GM18517 (cell line): Measurements from ENCODE around the gene MYCT1.

Experiments
- ATAC-seq: cut with Tn5 transposase; IDR thresholded peaks from one replicate; pipeline ENCODE4 v1.9.1; 2021; ENCODE audit warnings: mild to moderate bottlenecking, moderate library complexity; ENCODE audit not compliant: unreplicated experiment

Gene MYCT1

DNA sequence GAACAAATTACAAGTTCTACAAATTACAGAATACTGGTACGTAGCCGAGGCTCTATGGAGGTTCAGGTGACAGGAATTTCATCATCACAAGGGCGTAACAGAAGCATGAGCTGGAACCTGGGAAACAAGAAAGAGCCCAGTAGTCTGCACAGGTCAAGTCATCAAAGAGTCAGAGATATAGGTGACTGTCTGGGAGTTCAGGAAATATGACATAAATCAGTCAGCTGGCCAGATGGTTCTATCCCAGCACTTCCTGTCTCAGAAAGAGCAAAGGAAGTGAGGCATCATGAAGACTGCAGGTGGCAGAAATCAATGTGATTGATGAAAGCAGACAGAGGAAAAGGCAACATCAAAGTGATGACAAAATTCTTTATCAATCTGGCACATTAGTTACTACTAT lies 23.3 kb downstream of the MYCT1 start:
- no peak for ATAC-seq

DNA sequence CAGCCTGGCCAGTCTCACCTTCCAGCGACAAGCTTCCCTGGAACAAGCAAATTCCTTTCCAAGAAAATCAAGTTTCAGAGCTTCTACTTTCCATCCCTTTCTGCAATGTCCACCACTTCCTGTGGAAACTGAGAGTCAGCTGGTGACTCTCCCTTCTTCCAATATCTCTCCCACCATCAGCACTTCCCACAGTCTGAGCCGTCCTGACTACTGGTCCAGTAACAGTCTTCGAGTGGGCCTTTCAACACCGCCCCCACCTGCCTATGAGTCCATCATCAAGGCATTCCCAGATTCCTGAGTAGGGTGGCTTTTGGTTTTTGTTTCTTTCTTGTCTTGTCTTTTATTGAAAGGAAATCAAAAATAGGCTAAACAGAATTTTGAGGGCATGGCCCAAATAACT lies 24.3 kb downstream of the MYCT1 start:
- no peak for ATAC-seq

DNA sequence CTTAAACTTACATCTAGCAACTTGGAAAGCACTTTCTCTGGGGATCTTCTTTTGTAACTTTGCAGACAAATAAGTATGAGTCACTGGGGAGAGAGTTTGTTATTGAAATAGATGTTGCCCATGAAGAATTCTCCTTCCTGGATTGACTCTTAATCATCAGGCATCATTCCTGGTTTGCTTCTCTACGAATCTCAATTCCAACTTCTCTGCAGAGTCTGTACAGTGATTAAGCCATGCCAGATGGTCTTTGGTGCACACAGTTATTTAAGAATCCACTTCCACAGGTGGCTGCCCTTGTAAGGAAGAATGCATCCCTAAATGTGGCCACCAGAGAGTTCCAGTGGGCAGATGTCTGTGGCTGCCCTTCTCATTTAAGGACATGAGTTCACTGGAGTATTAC lies 25.7 kb downstream of the MYCT1 start:
- no peak for ATAC-seq

DNA sequence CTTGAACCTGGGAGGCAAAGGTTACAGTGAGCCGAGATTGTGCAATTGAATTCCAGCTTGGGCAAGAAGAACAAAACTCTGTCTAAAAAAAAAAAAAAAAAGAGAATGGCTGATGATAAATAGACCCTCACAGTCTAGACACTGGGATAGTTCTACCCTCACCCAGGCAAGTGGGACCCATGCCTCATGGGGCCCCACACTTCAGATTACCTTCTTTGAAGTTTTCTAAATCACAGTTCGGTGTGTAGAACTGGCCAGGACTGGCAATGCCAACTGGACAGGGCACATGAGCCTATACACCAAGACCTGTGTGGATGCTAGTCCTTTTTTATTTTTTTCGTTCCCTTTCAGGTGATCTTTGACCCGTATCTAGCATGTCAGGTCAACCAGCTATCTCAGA lies 28.6 kb downstream of the MYCT1 start:
- no peak for ATAC-seq

DNA sequence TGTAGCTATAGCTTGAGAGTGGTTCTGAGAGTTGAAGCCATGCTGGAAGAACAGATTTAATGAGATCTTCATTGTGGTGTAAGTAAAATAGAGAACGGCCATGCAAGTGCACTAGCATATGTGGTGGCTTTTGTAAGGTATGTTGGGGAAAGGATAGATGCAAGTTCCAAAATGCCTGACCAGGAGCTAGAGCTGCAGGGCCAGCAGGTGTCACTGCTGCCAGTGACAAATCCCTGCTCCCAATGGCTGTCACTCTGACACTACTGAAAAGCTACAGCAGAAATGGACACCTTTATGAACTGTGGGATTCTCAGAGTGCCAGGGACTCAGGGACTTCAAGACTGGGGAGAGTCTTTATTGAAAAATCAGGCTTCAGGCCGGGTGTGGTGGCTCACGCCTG lies 29.8 kb downstream of the MYCT1 start:
- no peak for ATAC-seq

DNA sequence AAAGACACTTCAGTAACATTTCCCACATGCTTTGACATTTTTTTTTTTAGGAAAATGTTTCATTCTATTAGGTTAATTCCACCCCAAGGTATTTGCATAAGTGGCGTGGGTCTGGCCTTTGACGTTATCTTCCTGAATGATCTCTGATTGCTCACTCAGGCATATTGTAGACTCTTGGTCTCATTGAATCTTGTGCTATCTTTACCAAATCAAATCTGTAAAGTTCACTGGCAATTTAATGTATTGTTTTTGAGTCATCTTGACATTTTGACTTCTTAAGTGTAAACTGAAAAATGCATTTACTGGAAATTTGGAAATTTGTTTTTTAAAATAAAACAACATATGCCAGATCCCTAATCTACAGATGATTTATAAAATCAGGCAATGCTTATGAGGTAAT lies 36.9 kb downstream of the MYCT1 start:
- no peak for ATAC-seq

DNA sequence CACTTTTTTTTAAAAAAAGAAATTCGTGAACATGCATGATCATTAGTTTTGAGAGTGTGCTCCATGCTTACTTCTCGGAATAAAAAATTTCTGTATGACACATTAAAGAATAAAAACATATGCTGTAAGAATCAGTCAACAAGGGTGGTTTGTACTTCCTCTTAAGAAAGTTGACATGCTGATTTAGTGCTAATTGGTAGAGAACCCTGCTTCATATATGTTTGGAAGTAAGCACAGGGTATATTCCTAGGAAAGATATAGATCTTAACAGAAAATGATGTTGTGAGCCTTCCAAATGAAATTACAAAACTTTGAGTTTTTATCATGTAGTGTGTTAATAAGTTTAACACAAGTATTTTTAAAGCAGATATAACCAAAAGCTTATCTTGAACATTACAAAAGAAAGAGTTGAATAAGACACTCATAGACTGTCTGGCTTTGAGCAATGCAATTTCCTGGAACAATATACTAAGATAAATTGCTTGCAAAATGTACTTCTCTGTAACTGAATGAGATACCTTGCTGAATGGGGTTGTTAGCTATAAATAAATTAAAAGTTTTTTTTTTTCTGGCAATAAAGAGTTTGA lies 39.1 kb downstream of the MYCT1 start:
- ATAC-seq: no peak

DNA sequence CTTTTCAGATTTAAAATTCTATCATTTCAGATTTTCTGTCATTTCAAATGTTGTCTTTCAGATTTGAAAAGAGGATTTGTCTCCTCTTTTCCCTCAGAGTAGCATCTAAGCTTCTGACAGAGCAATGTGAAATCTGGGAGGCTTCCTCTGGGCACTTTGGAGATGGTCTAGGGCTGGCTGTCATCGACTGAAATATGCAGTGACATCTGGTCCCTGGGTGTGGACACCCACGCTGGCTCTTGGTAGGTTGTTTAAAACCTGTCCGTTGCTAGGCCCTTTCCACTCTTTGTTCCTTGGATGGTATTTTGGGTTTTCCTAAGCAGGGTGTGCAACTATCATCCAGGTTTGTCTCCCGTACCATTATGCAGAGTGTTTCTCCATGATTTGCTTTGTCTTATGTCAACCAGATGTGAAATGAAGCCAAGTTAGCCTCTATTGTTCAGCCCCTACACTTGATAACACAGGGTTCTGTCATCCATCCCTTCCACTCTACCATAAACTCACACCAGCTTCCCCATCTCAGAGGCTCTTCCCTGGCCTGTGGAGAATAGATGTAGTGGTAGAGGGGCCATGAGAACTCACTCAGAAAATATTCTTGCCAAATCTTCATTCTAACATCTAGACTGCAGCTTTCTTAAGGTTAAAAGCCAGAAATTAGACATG lies 47.9 kb downstream of the MYCT1 start:
- ATAC-seq: no peak

DNA sequence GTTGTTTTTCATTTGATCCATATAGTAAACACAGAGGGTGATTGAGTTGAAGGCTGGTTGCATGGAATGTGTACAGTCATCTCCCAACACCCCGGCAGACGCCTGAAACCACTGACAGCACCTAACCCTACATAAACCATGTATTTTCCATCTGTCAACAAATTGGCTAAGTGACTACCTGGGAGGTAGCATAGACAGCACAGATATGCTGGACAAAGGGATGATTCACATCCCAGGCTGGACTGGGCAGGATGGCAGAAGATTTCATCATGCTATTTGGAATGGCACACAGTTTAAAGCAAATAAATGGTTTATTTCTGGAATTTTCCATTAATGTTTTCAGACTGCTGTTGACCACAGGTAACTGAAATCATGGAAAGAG lies 48.5 kb downstream of the MYCT1 start:
- ATAC-seq: no peak

DNA sequence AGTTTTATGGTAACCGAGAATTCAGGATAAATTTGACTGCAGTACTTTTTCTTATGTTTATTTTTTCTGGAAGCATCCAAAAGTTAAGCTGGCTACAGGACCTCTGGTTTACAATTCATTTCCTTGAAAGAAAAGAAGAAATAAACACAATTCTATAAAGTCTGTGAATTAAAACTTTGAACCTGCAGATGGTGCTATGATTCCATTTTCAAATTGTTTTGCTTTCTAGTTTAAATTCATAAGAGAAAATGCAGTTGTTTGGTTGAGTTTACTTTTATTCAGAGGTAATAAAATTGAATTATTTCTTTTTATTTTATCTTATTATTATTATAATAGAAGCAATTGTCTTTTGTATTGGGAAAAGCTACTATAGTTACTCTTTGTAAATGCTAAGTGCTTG lies 51.1 kb downstream of the MYCT1 start:
- ATAC-seq: no peak

DNA sequence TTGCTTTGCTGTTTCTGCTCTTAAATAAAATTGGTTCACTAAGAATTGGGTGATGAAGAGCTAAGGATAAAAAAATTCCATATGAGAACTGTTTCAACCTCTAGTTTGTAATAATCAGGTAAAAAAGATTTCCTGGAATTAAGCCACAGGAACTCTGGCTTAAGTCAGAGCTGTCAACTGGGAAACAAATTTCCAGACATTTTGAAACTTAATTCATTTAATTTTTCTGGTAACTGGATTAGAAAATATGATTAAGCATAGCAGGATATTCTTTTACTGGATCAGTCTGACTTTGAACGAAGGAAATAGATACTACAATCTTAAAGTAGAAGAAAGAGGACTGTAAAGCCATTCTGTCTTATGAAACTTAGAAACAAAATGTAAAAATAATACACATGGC lies 51.6 kb downstream of the MYCT1 start:
- ATAC-seq: no peak

DNA sequence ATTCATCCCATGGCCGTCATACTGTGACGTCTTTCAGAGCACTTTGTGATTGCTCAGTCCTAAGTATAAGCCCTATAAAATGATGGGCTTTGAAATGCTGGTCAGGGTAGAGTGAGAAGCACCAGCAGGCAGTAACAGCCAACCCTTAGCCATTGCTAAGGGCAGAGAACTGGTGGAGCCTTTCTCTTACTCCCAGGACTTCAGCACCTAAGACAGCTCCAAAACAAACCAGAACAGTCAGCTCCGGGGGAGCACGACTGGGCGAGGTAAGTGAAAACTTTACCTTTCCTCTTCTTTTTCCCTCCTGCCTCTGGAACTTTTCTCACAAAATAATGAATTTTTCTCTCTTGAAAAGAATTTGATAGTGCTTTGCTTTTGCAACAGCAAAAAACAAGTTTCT lies 53.0 kb downstream of the MYCT1 start, which contains the start of gene VIP:
Gene VIP (plus strand): TSS at position 104 of the 400 bp plus-strand sequence. CDS start 1,381 bp downstream, outside the sequence.
- no peak for ATAC-seq

DNA sequence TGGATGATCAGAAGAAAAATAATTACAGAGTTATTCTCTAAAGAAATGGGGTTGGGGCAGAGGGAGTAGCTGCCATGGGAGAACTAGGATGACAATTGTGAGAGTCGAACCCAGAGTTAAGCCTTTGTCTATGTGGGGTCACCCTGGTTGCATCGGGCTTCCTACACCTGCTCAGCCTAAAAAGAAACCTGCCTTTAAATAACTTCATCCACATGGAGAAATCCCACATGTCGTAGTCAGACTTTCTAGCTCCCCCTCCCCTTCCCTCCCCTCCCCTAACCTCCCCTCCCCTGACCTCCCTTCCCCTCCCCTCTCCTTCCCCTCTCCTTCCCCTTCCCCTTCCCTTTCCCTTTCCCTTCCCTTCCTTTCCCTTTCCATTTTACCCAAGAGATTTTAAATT lies 67.6 kb downstream of the MYCT1 start:
- no peak for ATAC-seq

DNA sequence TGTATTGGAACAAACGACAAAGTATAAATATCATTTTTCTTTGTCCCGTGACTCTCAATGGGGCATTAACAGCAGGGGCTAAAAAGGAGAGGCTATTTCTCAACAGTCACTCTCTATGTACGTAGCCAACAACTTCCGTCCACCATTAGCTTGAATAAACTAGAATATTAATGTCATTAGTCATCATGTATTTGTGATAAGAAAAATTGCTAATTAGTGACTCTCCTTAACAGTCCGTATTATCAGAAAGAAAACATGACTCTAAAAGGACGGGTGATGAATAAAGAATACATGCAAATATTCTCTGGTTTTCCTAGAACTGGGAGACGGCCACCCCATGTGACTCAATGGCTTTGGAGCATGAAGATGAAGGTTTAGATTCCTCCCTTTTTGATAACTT lies 71.5 kb downstream of the MYCT1 start:
- no peak for ATAC-seq

DNA sequence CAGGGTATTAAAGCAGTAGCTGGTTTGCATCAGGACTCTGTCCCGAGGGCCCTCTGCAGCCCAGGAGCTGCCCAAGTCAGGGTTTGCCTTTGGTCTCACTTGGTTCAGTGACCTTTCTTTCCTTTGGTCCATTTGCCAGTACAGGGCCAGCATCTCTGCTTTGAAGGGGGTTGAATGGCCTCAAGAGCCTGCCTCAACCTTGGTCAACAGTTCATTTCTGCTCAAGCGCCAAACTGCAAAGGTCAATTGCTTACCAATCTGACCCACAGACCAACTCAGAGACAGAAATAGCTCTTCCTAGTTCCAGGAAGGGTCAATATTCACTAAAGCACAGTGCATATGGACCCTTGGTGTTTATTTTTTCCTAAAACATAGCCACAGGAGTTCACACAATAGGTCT lies 72.3 kb downstream of the MYCT1 start:
- ATAC-seq: no peak

DNA sequence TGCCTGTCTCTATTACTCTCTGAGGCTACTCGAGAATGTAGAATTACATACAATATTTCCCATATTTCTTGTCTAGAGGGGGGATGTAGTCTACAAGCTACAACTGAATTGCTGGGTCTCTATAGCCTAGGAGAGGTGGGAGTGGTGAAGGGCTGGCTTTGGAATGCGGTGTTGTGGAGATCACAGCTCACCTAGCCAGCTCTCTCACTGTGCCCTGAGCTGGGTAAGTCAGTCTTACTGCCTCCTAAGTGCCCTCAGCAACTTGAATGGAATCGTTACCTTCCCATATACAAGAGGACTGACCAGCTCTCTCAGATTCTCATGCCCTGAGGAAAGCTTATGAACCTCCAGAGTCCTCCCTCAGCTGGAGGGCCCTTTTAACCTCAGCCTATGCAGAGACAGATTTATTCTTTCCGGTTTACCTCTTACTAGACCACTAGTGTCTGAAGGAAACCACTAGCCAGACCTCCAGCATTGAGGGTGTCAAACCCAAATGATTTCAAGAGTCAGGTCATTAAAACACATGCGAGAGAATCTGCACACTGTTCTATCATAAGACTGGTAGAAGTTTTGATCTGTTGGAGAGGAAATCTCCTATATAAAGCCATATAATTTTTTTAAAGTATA lies 73.5 kb downstream of the MYCT1 start:
- ATAC-seq: no peak
